Right atrium auricular region (tissue), 2 donors: Measurements from ENCODE around the gene NFKBIA. TPM values are rescaled to one million over a fixed set of nuclear protein-coding genes. Genes with fewer than 3 reads are reported as not detected.

ENCODE experiments used
- DNase-seq: peaks from one replicate; pipeline ENCODE4 v3.0.0-alpha.2; 2019; ENCODE audit warnings: low spot score
- H3K27ac ChIP-seq, 2 donors: fragments of 200-600 bp; sonication (generic); 1 replicate in 1 of 2; 2 replicates in 1 of 2; pipeline ENCODE4 v1.5.1; 2016 to 2019
- H3K27me3 ChIP-seq, 2 donors: fragments of 200-600 bp; sonication (generic); one replicate each; pipeline versions ENCODE4 v1.5.1 to v1.6.0; 2017 to 2019
- H3K36me3 ChIP-seq: fragments of 200-600 bp; sonication (generic); one replicate; pipeline ENCODE4 v1.5.1; 2016
- H3K4me1 ChIP-seq, 2 donors: fragments of 200-600 bp; sonication (generic); one replicate each; pipeline versions ENCODE4 v1.5.1 to v1.6.0; 2017 to 2019
- H3K4me3 ChIP-seq, 2 donors: fragments of 200-600 bp; sonication (generic); 1 replicate in 1 of 2; 2 replicates in 1 of 2; pipeline ENCODE4 v1.5.1; 2017 to 2019; ENCODE audit warnings: mild to moderate bottlenecking in 1 of 2, moderate library complexity in 1 of 2
- H3K9me3 ChIP-seq, 2 donors: fragments of 200-600 bp; sonication (generic); one replicate each; pipeline ENCODE4 v1.5.1; 2019
- CTCF ChIP-seq, 2 donors: fragments of 200-600 bp; sonication (generic); IDR thresholded peaks; one replicate each; pipeline ENCODE4 v1.5.1; 2019; ENCODE audit warnings: antibody characterized with exemption in 2 of 2
- total RNA-seq, 2 donors: library from RNA; depleted of rRNA; stranded (reverse); fragments of >200 nt; gene quantifications; one replicate each; pipeline ENCODE4 v1.1.0, GENCODE V29; 2016

The NFKBIA gene
- total RNA-seq, 2 donors from 2014 or later, result 237 to 302 TPM

GRCh38 chr14:35387219-35387618 lies 17.3 kb downstream of the NFKBIA start:
- peak overlapping the region; percentile 88 to 92 for H3K27ac ChIP-seq
- no peaks in the 10 kb centered on the region for H3K36me3 ChIP-seq
- TF ChIP-seq CTCF (IDR thresholded peaks at IDR 0.05), result no peak
- no peaks in the 10 kb centered on the region for H3K9me3 ChIP-seq
- H3K4me1 ChIP-seq, result peaks cover 0 to 30% of the 10 kb centered on the region in 2 donors
- no peak for DNase-seq
- H3K27me3 ChIP-seq, result no peaks in the 10 kb centered on the region
- H3K4me3 ChIP-seq, result no peak overlapping the region

- no peak for DNase-seq
- Histone ChIP-seq H3K9me3 (no peaks in the 10 kb centered on the region), H3K4me3 (no peak overlapping the region), H3K27me3 (no peaks in the 10 kb centered on the region), H3K36me3 (no peaks in the 10 kb centered on the region), H3K4me1 (peaks cover 0 to 30% of the 10 kb centered on the region in 2 donors), H3K27ac (peak overlapping the region; percentile 88 to 92)
- no peak for TF ChIP-seq CTCF (IDR thresholded peaks at IDR 0.05)
Observed at GRCh38 chr14:35386673-35387125, 17.9 kb downstream of the NFKBIA start.

GRCh38 chr14:35385042-35385839 lies 19.3 kb downstream of the NFKBIA start:
- H3K9me3 ChIP-seq, result no peaks in the 10 kb centered on the region
- DNase-seq, result peak; percentile 88
- H3K36me3 ChIP-seq, result no peaks in the 10 kb centered on the region
- no peak for TF ChIP-seq CTCF (IDR thresholded peaks at IDR 0.05)
- H3K27ac ChIP-seq, result peak overlapping the region; percentile 88 to 92
- no peaks in the 10 kb centered on the region for H3K27me3 ChIP-seq
- H3K4me1 ChIP-seq, result peaks cover 0 to 30% of the 10 kb centered on the region in 2 donors
- H3K4me3 ChIP-seq, result no peak overlapping the region

- Histone ChIP-seq H3K4me3 (no peak overlapping the region), H3K36me3 (no peaks in the 10 kb centered on the region), H3K4me1 (peaks cover 0 to 30% of the 10 kb centered on the region in 2 donors), H3K27ac (peak overlapping the region; percentile 88 to 92), H3K9me3 (no peaks in the 10 kb centered on the region), H3K27me3 (no peaks in the 10 kb centered on the region)
- DNase-seq, result peak; percentile 86
- TF ChIP-seq CTCF (IDR thresholded peaks at IDR 0.05), result peak in 1 of 2 donors; percentile 51
Observed at GRCh38 chr14:35384455-35385041, 20.0 kb downstream of the NFKBIA start.

GRCh38 chr14:35383569-35384454 lies 20.7 kb downstream of the NFKBIA start:
- H3K27me3 ChIP-seq, result no peaks in the 10 kb centered on the region
- peak overlapping the region; percentile 88 to 92 for H3K27ac ChIP-seq
- H3K9me3 ChIP-seq, result no peaks in the 10 kb centered on the region
- no peak for DNase-seq
- H3K36me3 ChIP-seq, result no peaks in the 10 kb centered on the region
- TF ChIP-seq CTCF (IDR thresholded peaks at IDR 0.05), result no peak
- peaks cover 0 to 30% of the 10 kb centered on the region in 2 donors for H3K4me1 ChIP-seq
- no peak overlapping the region for H3K4me3 ChIP-seq
